Uterus (tissue), 4 donors: ENCODE measurements around the gene SLC2A9. TPM values are rescaled to one million over a fixed set of nuclear protein-coding genes. Genes with fewer than 3 reads are reported as not detected.

ENCODE experiments used
- DNase-seq, 2 donors: peaks; one replicate each; pipeline ENCODE4 v3.0.0-alpha.2; 2019 to 2020
- H3K27ac ChIP-seq, 2 donors: fragments of 200-600 bp; sonication (generic); 1 replicate in 1 of 2; 2 replicates in 1 of 2; pipeline ENCODE4 v1.5.1; 2016 to 2018
- H3K27me3 ChIP-seq, 2 donors: fragments of 200-600 bp; sonication (generic); one replicate each; pipeline ENCODE4 v1.5.1; 2018 to 2019; ENCODE audit warnings: control low read depth in 1 of 2
- H3K36me3 ChIP-seq, 2 donors: fragments of 200-600 bp; sonication (generic); one replicate each; pipeline ENCODE4 v1.5.1; 2019; ENCODE audit warnings: control low read depth in 1 of 2
- H3K4me1 ChIP-seq, 2 donors: fragments of 200-600 bp; sonication (generic); one replicate each; pipeline ENCODE4 v1.5.1; 2018 to 2019; ENCODE audit warnings: control low read depth in 1 of 2
- H3K4me3 ChIP-seq, 2 donors: fragments of 200-600 bp; sonication (generic); 1 replicate in 1 of 2; 2 replicates in 1 of 2; pipeline ENCODE4 v1.5.1; 2018 to 2019; ENCODE audit warnings: mild to moderate bottlenecking in 1 of 2
- H3K9me3 ChIP-seq, 2 donors: fragments of 200-600 bp; sonication (generic); one replicate each; pipeline ENCODE4 v1.5.1; 2019; ENCODE audit warnings: control low read depth in 1 of 2
- CTCF ChIP-seq, 4 experiments: fragments of 200-600 bp in 2 of 4; fragments of 450-650 bp in 2 of 4; sonication (generic) in 2 of 4; IDR thresholded peaks; one replicate each; pipeline ENCODE4 v1.5.1; 2016 to 2019; ENCODE audit warnings: antibody characterized with exemption in 4 of 4, mild to moderate bottlenecking in 2 of 4, moderate library complexity in 1 of 4
- POLR2A ChIP-seq, 2 donors: fragments of 450-650 bp; IDR thresholded peaks; one replicate each; pipeline ENCODE4 v1.6.1; 2016; ENCODE audit warnings: antibody characterized with exemption in 2 of 2, mild to moderate bottlenecking in 1 of 2, moderate library complexity in 1 of 2
- intact Hi-C: fragments of 100-400 bp; cut with DNase I; formaldehyde crosslinking; loops from one replicate; pipeline ENCODE4 v1.15.1; 2023; ENCODE audit warnings: low total_unique reads
- total RNA-seq, 4 donors: library from RNA; depleted of rRNA in 3 of 4; stranded (reverse); fragments of >200 nt in 3 of 4; gene quantifications; one replicate each; pipeline versions ENCODE4 v1.1.0 to v1.2.4, GENCODE V29; 2014 to 2023
- donor health status: DM: yes; HTN: yes; CAD: no.

The SLC2A9 gene
- total RNA-seq, 4 donors from 2014 or later, result 0.51 to 9.3 (median 7.1) TPM

- no peak for DNase-seq
- Histone ChIP-seq H3K27me3 (no peaks in the 10 kb centered on the region), H3K4me3 (no peak overlapping the region), H3K27ac (no peak overlapping the region), H3K36me3 (no peaks in the 10 kb centered on the region), H3K9me3 (no peaks in the 10 kb centered on the region), H3K4me1 (no peaks in the 10 kb centered on the region)
- TF ChIP-seq CTCF (IDR thresholded peaks at IDR 0.05) (no peak), POLR2A (IDR thresholded peaks at IDR 0.05) (no peak)
- intact Hi-C loops, result no loop called here
Observed at GRCh38 chr4:9832640-9833039, 188.7 kb downstream of the SLC2A9 start.

- H3K27ac ChIP-seq, result no peak overlapping the region
Observed at GRCh38 chr4:9826551-9826950, 194.7 kb downstream of the SLC2A9 start.

GRCh38 chr4:9825049-9825448 is 196.2 kb downstream of the SLC2A9 start:
- no peak for DNase-seq
- Histone ChIP-seq H3K4me3 (no peak overlapping the region), H3K27ac (no peak overlapping the region), H3K4me1 (no peaks in the 10 kb centered on the region), H3K9me3 (no peaks in the 10 kb centered on the region), H3K27me3 (no peaks in the 10 kb centered on the region), H3K36me3 (no peaks in the 10 kb centered on the region)
- intact Hi-C loops, result no loop called here
- TF ChIP-seq CTCF (IDR thresholded peaks at IDR 0.05) (no peak), POLR2A (IDR thresholded peaks at IDR 0.05) (no peak)

More at GRCh38 chr4:9826551-9826950, 194.7 kb downstream of the SLC2A9 start:
- Histone ChIP-seq H3K4me1 (no peaks in the 10 kb centered on the region), H3K36me3 (no peaks in the 10 kb centered on the region), H3K9me3 (no peaks in the 10 kb centered on the region), H3K27me3 (no peaks in the 10 kb centered on the region), H3K4me3 (no peak overlapping the region)
- DNase-seq, result no peak
- TF ChIP-seq POLR2A (IDR thresholded peaks at IDR 0.05) (no peak), CTCF (IDR thresholded peaks at IDR 0.05) (no peak)
- intact Hi-C loops, result no loop called here

GRCh38 chr4:9820343-9820742 is 201.0 kb downstream of the SLC2A9 start:
- no peak for TF ChIP-seq POLR2A (IDR thresholded peaks at IDR 0.05)
- TF ChIP-seq CTCF (IDR thresholded peaks at IDR 0.05), result no peak

GRCh38 chr4:9816285-9816684 is 205.0 kb downstream of the SLC2A9 start:
- no peak for DNase-seq
- Histone ChIP-seq H3K27ac (no peak overlapping the region), H3K9me3 (no peaks in the 10 kb centered on the region), H3K4me3 (no peak overlapping the region), H3K36me3 (no peaks in the 10 kb centered on the region), H3K27me3 (no peaks in the 10 kb centered on the region), H3K4me1 (no peaks in the 10 kb centered on the region)
- intact Hi-C loops, result no loop called here
- no peak for TF ChIP-seq POLR2A (IDR thresholded peaks at IDR 0.05)
- TF ChIP-seq CTCF (IDR thresholded peaks at IDR 0.05), result no peak

More at GRCh38 chr4:9820343-9820742, 201.0 kb downstream of the SLC2A9 start:
- Histone ChIP-seq H3K9me3 (no peaks in the 10 kb centered on the region), H3K4me1 (no peaks in the 10 kb centered on the region), H3K4me3 (no peak overlapping the region), H3K27me3 (no peaks in the 10 kb centered on the region), H3K36me3 (no peaks in the 10 kb centered on the region), H3K27ac (no peak overlapping the region)
- intact Hi-C loops, result no loop called here
- no peak for DNase-seq
